ENCODE results near the gene SPTLC3.
"Not testable (repeated sequence)": the region's sequence is repeated elsewhere in the genome, so short reads cannot be mapped to it uniquely, and the experiment has no call there.

The SPTLC3 gene

GRCh38 chr20:12976720-12977309, 32.0 kb upstream of the SPTLC3 start:
- no peak for TF ChIP-seq CTCF (IDR thresholded peaks at IDR 0.05; ENCODE audit: insufficient read depth, missing control alignments)
- DNase-seq (ENCODE audit: insufficient read length, low spot score) (no peak), FAIRE-seq (no peak)

- DNase-seq (ENCODE audit: insufficient read length, low spot score) (no peak), FAIRE-seq (no peak)
- TF ChIP-seq CTCF (IDR thresholded peaks at IDR 0.05; ENCODE audit: insufficient read depth, missing control alignments) = no peak
These were observed 31.2 kb upstream of the SPTLC3 start for GRCh38 chr20:12977328-12978125.

GRCh38 chr20:12978126-12978394, 30.7 kb upstream of the SPTLC3 start:
- DNase-seq (ENCODE audit: insufficient read length, low spot score) = no peak
- FAIRE-seq = no peak
- no peak for TF ChIP-seq CTCF (IDR thresholded peaks at IDR 0.05; ENCODE audit: insufficient read depth, missing control alignments)

- DNase-seq (ENCODE audit: insufficient read length, low spot score) = no peak
- no peak for FAIRE-seq
- TF ChIP-seq CTCF (IDR thresholded peaks at IDR 0.05; ENCODE audit: insufficient read depth, missing control alignments) = no peak
These were observed 29.9 kb upstream of the SPTLC3 start for GRCh38 chr20:12978613-12979495.

- not testable (repeated sequence) for DNase-seq (ENCODE audit: insufficient read length, low spot score); FAIRE-seq
These were observed 29.1 kb upstream of the SPTLC3 start for GRCh38 chr20:12979713-12980112.

- no peak for DNase-seq (ENCODE audit: insufficient read length, low spot score)
- no peak for FAIRE-seq
- TF ChIP-seq CTCF (IDR thresholded peaks at IDR 0.05; ENCODE audit: insufficient read depth, missing control alignments) = no peak
These were observed 26.7 kb upstream of the SPTLC3 start for GRCh38 chr20:12982098-12982497.

- no peak for FAIRE-seq
- DNase-seq (ENCODE audit: insufficient read length, low spot score) = no peak
- TF ChIP-seq CTCF (IDR thresholded peaks at IDR 0.05; ENCODE audit: insufficient read depth, missing control alignments) = no peak
These were observed 24.6 kb upstream of the SPTLC3 start for GRCh38 chr20:12984069-12984765.
